ENCODE measurements around the gene YTHDC2. TPM values are rescaled to one million over a fixed set of nuclear protein-coding genes. Genes with fewer than 3 reads are reported as not detected.
A peak's percentile ranks its signal among the peaks of the same experiment; 100 is the strongest.

The YTHDC2 gene
- 17.4 and 29.4 TPM in 2 replicates for total RNA-seq (2014; rRNA removed; shearing (Covaris generic))

GRCh38 chr5:113513384-113514288, at the start of gene YTHDC2:
Gene YTHDC2 (plus strand): TSS chr5:113513694. CDS start chr5:113513896, 202 bp downstream.
- peak; percentile 93 to 96 for DNase-seq (ENCODE audit: low read depth in 1 of 2, low spot score in 2 of 2)
- H3K27ac ChIP-seq = peak within 1 kb of the TSS; percentile 87
- peak within 1 kb of the TSS; percentile 79 for H3K4me3 ChIP-seq

DNA sequence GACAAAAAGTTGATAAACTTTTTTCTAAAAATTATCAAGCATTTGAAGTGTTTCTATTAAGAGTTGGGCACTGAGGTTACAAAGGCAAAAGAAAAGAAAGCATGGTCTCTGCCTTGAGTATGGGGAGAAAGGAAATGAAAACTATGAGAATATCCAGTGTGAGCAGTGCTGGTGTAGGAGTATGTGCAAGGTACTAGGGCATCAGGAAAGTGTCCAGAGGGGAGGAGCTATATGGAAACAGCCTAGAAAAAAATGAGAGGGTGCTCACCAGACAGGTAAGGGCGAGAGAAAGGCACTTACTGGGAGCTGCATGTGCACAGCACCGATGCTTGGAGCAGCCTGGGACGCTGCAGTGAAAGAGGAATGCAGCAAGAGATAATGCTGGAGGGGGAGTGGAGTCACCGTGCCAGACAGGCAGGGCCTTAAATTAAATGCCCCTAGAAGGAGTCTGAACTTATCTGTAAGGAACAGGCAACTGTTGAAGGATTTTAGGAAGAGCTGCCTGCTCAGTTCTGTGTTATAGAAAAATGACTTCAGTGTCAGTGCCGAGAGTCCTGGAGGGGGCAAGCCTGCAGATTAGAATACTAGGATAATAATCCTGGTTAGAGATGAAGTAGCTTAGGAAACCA, 39.3 kb upstream of the YTHDC2 start:
- Histone ChIP-seq H3K4me1 (replicated peaks) (no peaks in the 10 kb centered on the region), H3K27ac (no peak overlapping the region), H3K36me3 (no peaks in the 10 kb centered on the region), H3K27me3 (replicated peaks) (no peaks in the 10 kb centered on the region), H3K9me3 (replicated peaks) (no peaks in the 10 kb centered on the region), H3K4me3 (no peak overlapping the region)
- no peak for DNase-seq (ENCODE audit: low read depth in 1 of 2, low spot score in 2 of 2)

More at GRCh38 chr5:113513384-113514288, at the start of gene YTHDC2:
- H3K4me1 ChIP-seq (replicated peaks) = peaks cover 24% of the 10 kb centered on the region
- no peaks in the 10 kb centered on the region for H3K27me3 ChIP-seq (replicated peaks)
- no peaks in the 10 kb centered on the region for H3K9me3 ChIP-seq (replicated peaks)
- peaks cover 37% of the 10 kb centered on the region for H3K36me3 ChIP-seq

DNA sequence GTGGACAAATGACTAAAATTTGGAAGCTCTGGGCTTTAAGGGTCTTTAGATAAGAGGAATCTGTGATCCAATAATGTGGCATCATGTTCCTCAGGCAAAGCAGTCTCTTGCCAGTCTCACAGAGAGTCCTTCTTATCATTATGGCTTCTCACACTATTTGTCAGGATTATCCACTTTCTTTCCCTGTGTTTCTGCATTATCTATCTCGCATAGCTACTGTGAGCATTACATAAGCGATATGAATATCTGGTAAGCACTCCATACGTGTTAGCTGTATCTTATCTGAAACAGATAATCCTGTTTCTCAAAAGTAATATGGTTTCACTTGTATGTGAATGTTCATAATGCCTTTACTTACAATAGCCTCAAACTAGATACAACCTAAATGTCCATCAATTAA, 34.8 kb upstream of the YTHDC2 start:
- H3K4me3 ChIP-seq = no peak overlapping the region
- DNase-seq (ENCODE audit: low read depth in 1 of 2, low spot score in 2 of 2) = no peak
- H3K27ac ChIP-seq = no peak overlapping the region
- H3K27me3 ChIP-seq (replicated peaks) = no peaks in the 10 kb centered on the region
- no peaks in the 10 kb centered on the region for H3K9me3 ChIP-seq (replicated peaks)
- no peaks in the 10 kb centered on the region for H3K36me3 ChIP-seq
- H3K4me1 ChIP-seq (replicated peaks) = no peaks in the 10 kb centered on the region

- Histone ChIP-seq H3K4me3 (no peak overlapping the region), H3K27ac (no peak overlapping the region), H3K36me3 (no peaks in the 10 kb centered on the region), H3K27me3 (replicated peaks) (no peaks in the 10 kb centered on the region), H3K9me3 (replicated peaks) (no peaks in the 10 kb centered on the region), H3K4me1 (replicated peaks) (no peaks in the 10 kb centered on the region)
- no peak for DNase-seq (ENCODE audit: low read depth in 1 of 2, low spot score in 2 of 2)
Measured at GRCh38 chr5:113480243-113480642, 33.3 kb upstream of the YTHDC2 start.

DNA sequence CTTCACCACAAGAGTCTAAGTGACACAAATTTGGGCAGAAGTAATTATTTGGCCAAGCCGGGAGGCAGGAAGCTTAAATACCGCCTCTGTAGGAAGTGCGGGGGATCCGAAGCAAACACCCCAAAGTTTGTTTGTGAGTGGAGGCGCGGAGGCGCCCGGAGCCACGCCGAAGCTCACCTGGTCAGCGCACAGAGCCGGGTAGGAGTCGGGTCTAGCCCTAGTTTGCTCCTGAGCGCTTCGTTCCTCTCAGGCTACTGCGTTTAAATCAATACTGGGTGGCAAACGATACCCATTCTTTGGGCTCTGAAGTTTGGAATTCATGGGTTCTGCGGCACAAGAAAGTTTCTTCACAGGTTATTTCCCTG, 26.1 kb upstream of the YTHDC2 start:
- Histone ChIP-seq H3K4me1 (replicated peaks) (peaks cover 30% of the 10 kb centered on the region), H3K36me3 (no peaks in the 10 kb centered on the region)

DNA sequence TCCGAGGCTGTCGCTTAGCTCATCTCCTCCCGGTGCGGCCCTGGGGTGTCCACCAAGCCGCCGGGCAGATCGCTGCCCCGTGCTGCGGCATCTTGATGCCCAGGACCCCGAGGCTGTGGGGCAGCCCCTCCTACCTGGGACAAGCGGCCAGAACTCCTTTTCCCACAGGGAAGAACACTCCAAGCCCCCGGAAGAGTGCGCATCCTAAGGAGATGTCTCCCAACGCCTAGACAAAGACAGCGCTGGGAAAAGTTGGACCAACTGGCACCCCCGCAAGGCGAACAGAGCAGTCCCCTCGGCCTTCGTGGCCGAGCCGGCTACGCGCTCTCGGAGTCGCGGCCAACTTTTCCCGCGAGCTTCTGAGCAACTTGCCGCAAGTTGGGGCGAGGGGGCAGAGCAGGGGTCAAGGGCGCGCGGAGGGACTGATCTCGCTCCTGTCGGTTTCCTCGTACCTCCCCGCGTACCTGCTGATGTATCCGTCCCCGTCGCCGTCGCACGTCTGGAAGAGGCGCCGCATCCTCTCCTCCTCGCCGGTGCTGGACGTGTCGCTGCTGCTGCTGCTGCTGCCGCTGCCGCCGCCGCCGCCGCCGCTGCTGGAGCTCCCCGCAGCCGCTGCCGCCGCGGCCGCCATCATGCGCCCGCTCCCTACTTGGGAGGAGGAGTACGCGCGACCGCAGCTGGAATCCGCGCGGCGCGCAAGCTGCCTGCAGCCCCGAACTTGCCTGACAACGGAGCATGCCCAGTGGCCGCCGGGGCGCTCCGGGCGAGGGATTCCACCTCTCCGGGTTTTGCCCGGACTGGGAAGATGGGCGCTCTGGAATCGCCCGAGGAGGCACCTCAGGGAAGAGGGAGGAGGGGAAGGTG, 25.5 kb upstream of the YTHDC2 start, which contains the start of gene MCC:
Gene MCC, minus strand, starts transcription at position 673 of the 864 bp plus-strand sequence.
- H3K4me1 ChIP-seq (replicated peaks) = peaks cover 30% of the 10 kb centered on the region

More for the DNA sequence above, 26.1 kb upstream of the YTHDC2 start:
- Histone ChIP-seq H3K9me3 (replicated peaks) (peaks cover 8% of the 10 kb centered on the region), H3K27ac (no peak overlapping the region), H3K27me3 (replicated peaks) (peaks cover 9% of the 10 kb centered on the region; the same call in 1 of the 2 replicates), H3K4me3 (peak overlapping the region; percentile 66)
- DNase-seq (ENCODE audit: low read depth in 1 of 2, low spot score in 2 of 2) = no peak

DNA sequence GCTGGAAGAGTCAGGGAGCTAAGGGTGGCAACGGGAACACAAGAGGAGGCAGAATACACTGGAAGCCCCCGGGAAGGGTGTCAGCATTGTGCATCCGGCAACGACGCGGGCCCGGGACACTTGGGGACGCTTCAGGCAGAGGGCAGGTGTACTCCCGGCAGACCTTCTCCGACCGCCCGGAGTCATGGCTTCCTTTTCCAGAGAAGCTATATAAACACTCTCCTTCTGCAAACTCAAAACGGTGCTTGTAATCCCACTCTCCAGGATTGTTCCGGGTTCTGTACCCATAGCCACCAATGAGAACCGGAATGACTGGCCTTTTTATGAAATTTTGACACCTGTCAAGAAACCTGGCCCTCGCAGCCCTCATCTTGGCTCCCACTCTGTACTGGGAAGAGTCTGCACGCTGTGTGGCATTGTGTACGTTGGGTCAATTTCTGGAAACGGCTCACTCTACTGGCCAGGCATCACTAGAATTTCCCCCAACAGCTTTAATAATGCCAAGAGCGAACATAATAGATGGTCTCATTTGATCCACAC, 24.8 kb upstream of the YTHDC2 start:
- peak overlapping the region; percentile 66 for H3K4me3 ChIP-seq
- no peak overlapping the region for H3K27ac ChIP-seq
- peaks cover 9% of the 10 kb centered on the region; the same call in 1 of the 2 replicates for H3K27me3 ChIP-seq (replicated peaks)
- H3K36me3 ChIP-seq = no peaks in the 10 kb centered on the region
- no peak for DNase-seq (ENCODE audit: low read depth in 1 of 2, low spot score in 2 of 2)
- H3K9me3 ChIP-seq (replicated peaks) = peaks cover 8% of the 10 kb centered on the region
- H3K4me1 ChIP-seq (replicated peaks) = peaks cover 30% of the 10 kb centered on the region

More for the DNA sequence above, 25.5 kb upstream of the YTHDC2 start, which contains the start of gene MCC:
- peaks cover 9% of the 10 kb centered on the region; the same call in 1 of the 2 replicates for H3K27me3 ChIP-seq (replicated peaks)
- DNase-seq (ENCODE audit: low read depth in 1 of 2, low spot score in 2 of 2) = peak; percentile 93 to 94
- no peak within 1 kb of the TSS for H3K27ac ChIP-seq
- peak within 1 kb of the TSS; percentile 66 for H3K4me3 ChIP-seq
- H3K36me3 ChIP-seq = no peaks in the 10 kb centered on the region
- H3K9me3 ChIP-seq (replicated peaks) = peaks cover 8% of the 10 kb centered on the region

DNA sequence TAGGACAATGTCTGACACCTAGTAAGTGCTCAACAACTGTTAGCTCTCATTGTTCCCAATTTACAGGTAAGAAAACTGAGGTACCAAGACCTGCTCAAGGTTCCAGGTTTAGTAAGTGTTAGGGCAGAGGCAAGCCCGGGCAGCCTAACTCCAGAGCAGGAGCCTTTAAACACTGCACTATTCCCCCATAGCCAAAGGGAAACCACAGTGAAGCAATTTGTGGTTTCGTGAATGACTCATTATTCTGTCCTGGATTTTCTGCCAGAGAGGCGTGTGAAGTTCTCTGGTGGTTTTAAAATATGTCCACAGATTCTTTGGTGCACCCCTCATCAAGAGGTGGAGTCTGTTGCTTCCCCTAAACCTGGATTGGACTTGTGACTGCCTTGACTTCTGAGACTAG, 24.2 kb upstream of the YTHDC2 start:
- Histone ChIP-seq H3K4me3 (no peak overlapping the region), H3K36me3 (no peaks in the 10 kb centered on the region)
- peak; percentile 89 to 99 for DNase-seq (ENCODE audit: low read depth in 1 of 2, low spot score in 2 of 2)

GRCh38 chr5:113490317-113490716, 23.2 kb upstream of the YTHDC2 start:
- H3K27me3 ChIP-seq (replicated peaks) = peaks cover 9% of the 10 kb centered on the region; the same call in 1 of the 2 replicates
- no peak for DNase-seq (ENCODE audit: low read depth in 1 of 2, low spot score in 2 of 2)

More for the DNA sequence above, 24.2 kb upstream of the YTHDC2 start:
- H3K4me1 ChIP-seq (replicated peaks) = peaks cover 30% of the 10 kb centered on the region
- H3K9me3 ChIP-seq (replicated peaks) = peaks cover 8% of the 10 kb centered on the region
- no peak overlapping the region for H3K27ac ChIP-seq
- H3K27me3 ChIP-seq (replicated peaks) = peaks cover 9% of the 10 kb centered on the region; the same call in 1 of the 2 replicates

GRCh38 chr5:113491022-113491421, 22.5 kb upstream of the YTHDC2 start:
- no peak overlapping the region for H3K27ac ChIP-seq
- H3K9me3 ChIP-seq (replicated peaks) = peaks cover 8% of the 10 kb centered on the region
- DNase-seq (ENCODE audit: low read depth in 1 of 2, low spot score in 2 of 2) = no peak
- H3K27me3 ChIP-seq (replicated peaks) = peaks cover 9% of the 10 kb centered on the region; the same call in 1 of the 2 replicates
- no peak overlapping the region for H3K4me3 ChIP-seq
- no peaks in the 10 kb centered on the region for H3K36me3 ChIP-seq
- peaks cover 30% of the 10 kb centered on the region for H3K4me1 ChIP-seq (replicated peaks)

More at GRCh38 chr5:113490317-113490716, 23.2 kb upstream of the YTHDC2 start:
- Histone ChIP-seq H3K36me3 (no peaks in the 10 kb centered on the region), H3K27ac (peak overlapping the region; percentile 26; the same call in 1 of the 2 replicates), H3K9me3 (replicated peaks) (peaks cover 8% of the 10 kb centered on the region), H3K4me3 (no peak overlapping the region), H3K4me1 (replicated peaks) (peaks cover 30% of the 10 kb centered on the region)

DNA sequence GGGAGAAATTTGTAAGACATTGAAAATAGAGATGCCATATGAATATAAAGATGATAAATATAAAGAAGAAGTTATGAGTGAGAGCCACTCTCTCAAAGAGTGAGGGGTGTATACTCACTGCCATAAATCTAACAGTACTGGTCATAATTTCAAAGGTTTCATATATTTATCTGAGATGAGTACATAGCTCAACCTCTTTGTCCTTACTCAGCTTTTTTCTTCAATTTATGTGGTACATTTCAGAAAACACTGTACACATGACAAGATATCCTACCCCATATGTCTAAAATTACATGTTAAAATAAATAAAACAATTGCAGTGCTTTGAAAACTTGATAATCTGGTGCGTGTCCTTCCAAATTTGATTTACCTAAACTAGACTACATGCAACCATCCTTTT, 20.0 kb upstream of the YTHDC2 start:
- Histone ChIP-seq H3K36me3 (no peaks in the 10 kb centered on the region), H3K4me1 (replicated peaks) (peaks cover 16% of the 10 kb centered on the region), H3K9me3 (replicated peaks) (peaks cover 8% of the 10 kb centered on the region), H3K27me3 (replicated peaks) (no peaks in the 10 kb centered on the region), H3K27ac (no peak overlapping the region), H3K4me3 (no peak overlapping the region)
- DNase-seq (ENCODE audit: low read depth in 1 of 2, low spot score in 2 of 2) = no peak

DNA sequence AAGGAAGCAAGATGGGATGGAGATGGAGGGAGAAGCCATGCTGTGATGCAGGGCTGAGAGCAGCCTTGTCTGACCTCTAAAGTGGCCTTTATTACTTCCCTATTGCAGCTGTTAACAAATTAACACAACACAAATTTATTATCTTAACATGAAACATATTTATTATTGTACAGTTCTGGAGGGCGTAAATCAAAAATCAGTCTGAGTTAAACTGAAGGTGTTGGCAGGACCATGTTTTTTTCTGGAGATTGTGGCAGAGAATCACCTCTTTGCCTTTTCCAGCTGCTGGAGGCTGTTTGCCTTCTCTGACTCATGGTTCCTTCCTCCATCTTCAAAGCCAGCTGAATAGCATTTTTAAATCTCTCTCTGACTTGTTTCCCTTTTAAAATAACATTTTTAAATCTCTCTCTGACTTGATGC, 18.1 kb upstream of the YTHDC2 start:
- Histone ChIP-seq H3K36me3 (no peaks in the 10 kb centered on the region), H3K4me1 (replicated peaks) (no peaks in the 10 kb centered on the region), H3K9me3 (replicated peaks) (peaks cover 6% of the 10 kb centered on the region), H3K27me3 (replicated peaks) (no peaks in the 10 kb centered on the region), H3K4me3 (no peak overlapping the region), H3K27ac (no peak overlapping the region)
- no peak for DNase-seq (ENCODE audit: low read depth in 1 of 2, low spot score in 2 of 2)

GRCh38 chr5:113502073-113502472, 11.4 kb upstream of the YTHDC2 start:
- H3K27me3 ChIP-seq (replicated peaks) = no peaks in the 10 kb centered on the region

More at GRCh38 chr5:113502073-113502472, 11.4 kb upstream of the YTHDC2 start:
- H3K27ac ChIP-seq = no peak overlapping the region
- DNase-seq (ENCODE audit: low read depth in 1 of 2, low spot score in 2 of 2) = peak; percentile 75 to 78
- H3K4me3 ChIP-seq = no peak overlapping the region
- H3K36me3 ChIP-seq = no peaks in the 10 kb centered on the region
- H3K4me1 ChIP-seq (replicated peaks) = peaks cover 25% of the 10 kb centered on the region
- H3K9me3 ChIP-seq (replicated peaks) = no peaks in the 10 kb centered on the region
